GM18508 (cell line): ENCODE data around the gene MYLK.

Experiments used
- ATAC-seq: cut with Tn5 transposase; IDR thresholded peaks from one replicate; pipeline ENCODE4 v1.9.1; 2021; ENCODE audit warnings: moderate number of reproducible peaks; ENCODE audit not compliant: insufficient read depth, unreplicated experiment

MYLK gene

GRCh38 chr3:123657568-123657967 lies 226.6 kb downstream of the MYLK start:
- no peak for ATAC-seq

- ATAC-seq, result no peak
Observed at GRCh38 chr3:123657111-123657510, 227.0 kb downstream of the MYLK start.

- no peak for ATAC-seq
Observed at GRCh38 chr3:123656691-123657090, 227.4 kb downstream of the MYLK start.

GRCh38 chr3:123656274-123656673 lies 227.9 kb downstream of the MYLK start:
- ATAC-seq, result no peak

GRCh38 chr3:123655400-123655799 lies 228.7 kb downstream of the MYLK start:
- ATAC-seq, result no peak

- no peak for ATAC-seq
Observed at GRCh38 chr3:123653221-123653682, 230.9 kb downstream of the MYLK start.

- no peak for ATAC-seq
Observed at GRCh38 chr3:123652342-123652984, 231.7 kb downstream of the MYLK start.

- ATAC-seq, result no peak
Observed at GRCh38 chr3:123651449-123652341, 232.4 kb downstream of the MYLK start.

GRCh38 chr3:123650101-123650500 lies 234.0 kb downstream of the MYLK start:
- no peak for ATAC-seq

GRCh38 chr3:123648696-123649405 lies 235.3 kb downstream of the MYLK start:
- ATAC-seq, result no peak

GRCh38 chr3:123644358-123644757 lies 239.8 kb downstream of the MYLK start:
- no peak for ATAC-seq

GRCh38 chr3:123642957-123643330 lies 241.2 kb downstream of the MYLK start:
- ATAC-seq, result no peak

- peak; percentile 81 for ATAC-seq
Observed at GRCh38 chr3:123642182-123642956, 241.8 kb downstream of the MYLK start.

GRCh38 chr3:123641505-123641904 lies 242.6 kb downstream of the MYLK start:
- no peak for ATAC-seq

GRCh38 chr3:123640740-123641462 lies 243.2 kb downstream of the MYLK start:
- no peak for ATAC-seq

GRCh38 chr3:123640311-123640710 lies 243.8 kb downstream of the MYLK start:
- no peak for ATAC-seq

GRCh38 chr3:123638936-123639689 lies 245.0 kb downstream of the MYLK start:
- no peak for ATAC-seq

- ATAC-seq, result no peak
Observed at GRCh38 chr3:123637841-123638240, 246.3 kb downstream of the MYLK start.

- ATAC-seq, result no peak
Observed at GRCh38 chr3:123637131-123637530, 247.0 kb downstream of the MYLK start.
